ENCODE results near the gene LENG8. TPM values are rescaled to one million over a fixed set of nuclear protein-coding genes. Genes with fewer than 3 reads are reported as not detected.

LENG8 gene
- total RNA-seq, 1 donor from 2014 or later, result 196 TPM

GRCh38 chr19:54428323-54429175, 20.4 kb upstream of the LENG8 start:
- Mint-ChIP-seq H3K36me3 (no peaks in the 10 kb centered on the region), H3K4me3 (no peak overlapping the region)

GRCh38 chr19:54429176-54429495, 19.9 kb upstream of the LENG8 start:
- Mint-ChIP-seq H3K27me3 (peaks cover 30% of the 10 kb centered on the region), H3K27ac (no peak overlapping the region), H3K9me3 (no peaks in the 10 kb centered on the region), H3K4me1 (ENCODE audit: unreplicated experiment) (peaks cover 7% of the 10 kb centered on the region), H3K4me3 (peak overlapping the region; percentile 25), H3K36me3 (no peaks in the 10 kb centered on the region)
- no peak for DNase-seq (ENCODE audit: extremely low spot score, unreplicated experiment)
- no peak for TF ChIP-seq CTCF (conservative IDR thresholded peaks at IDR 0.05)

More at GRCh38 chr19:54428323-54429175, 20.4 kb upstream of the LENG8 start:
- no peak overlapping the region for H3K27ac Mint-ChIP-seq
- H3K27me3 Mint-ChIP-seq, result peaks cover 33% of the 10 kb centered on the region
- TF ChIP-seq CTCF (conservative IDR thresholded peaks at IDR 0.05), result no peak
- no peaks in the 10 kb centered on the region for H3K9me3 Mint-ChIP-seq
- DNase-seq (ENCODE audit: extremely low spot score, unreplicated experiment), result no peak
- peaks cover 7% of the 10 kb centered on the region for H3K4me1 Mint-ChIP-seq (ENCODE audit: unreplicated experiment)

GRCh38 chr19:54429545-54430227, 19.3 kb upstream of the LENG8 start:
- Mint-ChIP-seq H3K36me3 (no peaks in the 10 kb centered on the region), H3K27ac (no peak overlapping the region), H3K27me3 (peaks cover 30% of the 10 kb centered on the region), H3K9me3 (no peaks in the 10 kb centered on the region), H3K4me1 (ENCODE audit: unreplicated experiment) (peaks cover 7% of the 10 kb centered on the region), H3K4me3 (peak overlapping the region; percentile 25)
- no peak for DNase-seq (ENCODE audit: extremely low spot score, unreplicated experiment)
- no peak for TF ChIP-seq CTCF (conservative IDR thresholded peaks at IDR 0.05)

- Mint-ChIP-seq H3K4me1 (ENCODE audit: unreplicated experiment) (peaks cover 13% of the 10 kb centered on the region), H3K4me3 (peak overlapping the region; percentile 80), H3K27ac (peak overlapping the region; percentile 87), H3K9me3 (no peaks in the 10 kb centered on the region), H3K36me3 (no peaks in the 10 kb centered on the region), H3K27me3 (peaks cover 24% of the 10 kb centered on the region)
- no peak for DNase-seq (ENCODE audit: extremely low spot score, unreplicated experiment)
- TF ChIP-seq CTCF (conservative IDR thresholded peaks at IDR 0.05), result peak; percentile 59
Measured at GRCh38 chr19:54430306-54431254, 18.4 kb upstream of the LENG8 start.

GRCh38 chr19:54431255-54431838, 17.7 kb upstream of the LENG8 start:
- Mint-ChIP-seq H3K4me3 (peak overlapping the region; percentile 80), H3K9me3 (no peaks in the 10 kb centered on the region), H3K27me3 (peaks cover 16% of the 10 kb centered on the region), H3K4me1 (ENCODE audit: unreplicated experiment) (peaks cover 13% of the 10 kb centered on the region), H3K36me3 (no peaks in the 10 kb centered on the region), H3K27ac (peak overlapping the region; percentile 87)
- TF ChIP-seq CTCF (conservative IDR thresholded peaks at IDR 0.05), result peak; percentile 6
- no peak for DNase-seq (ENCODE audit: extremely low spot score, unreplicated experiment)
